Thyroid gland (tissue), 4 donors: ENCODE results near the gene JAG1. TPM values are rescaled to one million over a fixed set of nuclear protein-coding genes. Genes with fewer than 3 reads are reported as not detected.

ENCODE experiments used
- DNase-seq, 2 donors: peaks; one replicate each; pipeline ENCODE4 v3.0.0-alpha.2; 2019
- H3K27ac ChIP-seq, 3 donors: fragments of 200-600 bp; sonication (generic); 1 replicate in 2 of 3; 2 replicates in 1 of 3; pipeline ENCODE4 v1.5.1; 2016 to 2019; ENCODE audit warnings: mild to moderate bottlenecking in 1 of 3, moderate library complexity in 1 of 3
- H3K27me3 ChIP-seq: fragments of 200-600 bp; sonication (generic); one replicate; pipeline ENCODE4 v1.5.1; 2019
- H3K36me3 ChIP-seq, 2 donors: fragments of 200-600 bp; sonication (generic); one replicate each; pipeline ENCODE4 v1.5.1; 2016 to 2019
- H3K4me1 ChIP-seq, 2 donors: fragments of 200-600 bp; sonication (generic); one replicate each; pipeline ENCODE4 v1.5.1; 2017 to 2019
- H3K4me3 ChIP-seq, 3 donors: fragments of 200-600 bp; sonication (generic); replicated peaks in 1 of 3; 1 replicate in 2 of 3; 2 replicates in 1 of 3; pipeline ENCODE4 v1.5.1; 2016; ENCODE audit warnings: mild to moderate bottlenecking in 1 of 3
- H3K9me3 ChIP-seq: fragments of 200-600 bp; sonication (generic); one replicate; pipeline ENCODE4 v1.5.1; 2017
- POLR2A ChIP-seq, 2 donors: fragments of 450-650 bp; IDR thresholded peaks; one replicate each; pipeline ENCODE4 v1.6.1; 2017; ENCODE audit warnings: antibody characterized with exemption in 2 of 2, mild to moderate bottlenecking in 2 of 2, moderate library complexity in 1 of 2
- WGBS, 2 donors: methylation state at CpG; one replicate each; pipeline ENCODE4 v1.1.5; 2017; 5-methylcytosine and 5-hydroxymethylcytosine counted together
- intact Hi-C: fragments of 100-400 bp; cut with DNase I; formaldehyde crosslinking; loops from one replicate; pipeline ENCODE4 v1.15.1; 2023
- total RNA-seq, 4 donors: library from RNA; depleted of rRNA; stranded (reverse); fragments of >200 nt; gene quantifications; one replicate each; pipeline ENCODE4 v1.2.3, GENCODE V29; 2016
- TF ChIP-seq, protein P1 (sequence below), 6 experiments: fragments of 200-600 bp in 3 of 6; fragments of 450-650 bp in 3 of 6; sonication (generic) in 3 of 6; IDR thresholded peaks; one replicate each; pipeline ENCODE4 v1.5.1; 2016 to 2019; ENCODE audit warnings: antibody characterized with exemption in 6 of 6, mild to moderate bottlenecking in 2 of 6, inconsistent platforms in 1 of 6, moderate library complexity in 1 of 6

The JAG1 gene
- total RNA-seq, 4 donors from 2014 or later: 41.2 to 67.9 (median 46.2) TPM

- TF ChIP-seq, protein P1, sequence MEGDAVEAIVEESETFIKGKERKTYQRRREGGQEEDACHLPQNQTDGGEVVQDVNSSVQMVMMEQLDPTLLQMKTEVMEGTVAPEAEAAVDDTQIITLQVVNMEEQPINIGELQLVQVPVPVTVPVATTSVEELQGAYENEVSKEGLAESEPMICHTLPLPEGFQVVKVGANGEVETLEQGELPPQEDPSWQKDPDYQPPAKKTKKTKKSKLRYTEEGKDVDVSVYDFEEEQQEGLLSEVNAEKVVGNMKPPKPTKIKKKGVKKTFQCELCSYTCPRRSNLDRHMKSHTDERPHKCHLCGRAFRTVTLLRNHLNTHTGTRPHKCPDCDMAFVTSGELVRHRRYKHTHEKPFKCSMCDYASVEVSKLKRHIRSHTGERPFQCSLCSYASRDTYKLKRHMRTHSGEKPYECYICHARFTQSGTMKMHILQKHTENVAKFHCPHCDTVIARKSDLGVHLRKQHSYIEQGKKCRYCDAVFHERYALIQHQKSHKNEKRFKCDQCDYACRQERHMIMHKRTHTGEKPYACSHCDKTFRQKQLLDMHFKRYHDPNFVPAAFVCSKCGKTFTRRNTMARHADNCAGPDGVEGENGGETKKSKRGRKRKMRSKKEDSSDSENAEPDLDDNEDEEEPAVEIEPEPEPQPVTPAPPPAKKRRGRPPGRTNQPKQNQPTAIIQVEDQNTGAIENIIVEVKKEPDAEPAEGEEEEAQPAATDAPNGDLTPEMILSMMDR (IDR thresholded peaks at IDR 0.05): no peak
- TF ChIP-seq POLR2A (IDR thresholded peaks at IDR 0.05): no peak
- Histone ChIP-seq H3K4me1 (peaks cover 0 to 11% of the 10 kb centered on the region in 2 donors), H3K27me3 (no peaks in the 10 kb centered on the region), H3K4me3 (no peak overlapping the region), H3K27ac (peak overlapping the region; percentile 29 to 76 (median 32)), H3K9me3 (no peaks in the 10 kb centered on the region), H3K36me3 (no peaks in the 10 kb centered on the region)
- WGBS, 2 donors: 80 to 91% methylated on average over 2 of the region's 2 CpGs
- intact Hi-C loops: no loop called here
- DNase-seq: peak; percentile 18
Measured at GRCh38 chr20:10609276-10609675, 64.5 kb downstream of the JAG1 start.

DNA sequence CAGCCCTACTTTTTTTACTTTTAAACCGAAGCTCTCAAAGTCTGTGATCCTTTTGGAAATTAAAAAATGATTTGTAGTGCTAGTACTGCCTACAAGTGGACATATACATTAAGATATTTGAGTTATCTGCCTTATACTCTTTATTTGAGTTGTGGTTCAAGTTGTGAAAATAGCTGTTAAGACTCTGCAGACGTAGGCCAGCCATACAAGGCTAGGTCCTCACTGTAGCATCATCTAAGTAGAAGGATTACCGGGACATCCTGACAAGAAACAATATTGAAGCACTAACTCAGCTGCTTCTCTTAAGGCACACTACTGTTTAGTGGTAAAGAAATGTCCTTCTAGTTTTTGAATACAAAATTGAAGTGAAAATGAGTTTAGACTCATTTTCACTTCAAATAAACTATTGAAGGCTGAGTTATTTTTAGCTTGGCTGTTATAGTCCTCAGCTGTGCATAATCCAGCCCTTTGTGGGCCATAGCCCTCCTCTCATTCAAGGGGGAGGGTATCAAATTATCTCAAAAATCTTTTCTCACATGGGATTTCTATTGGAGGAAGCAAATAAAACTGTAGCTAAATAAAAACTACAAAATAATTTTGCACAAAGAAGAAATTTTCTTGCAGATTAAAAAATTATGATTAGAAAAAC, 68.1 kb downstream of the JAG1 start:
- Histone ChIP-seq H3K36me3 (no peaks in the 10 kb centered on the region), H3K27me3 (no peaks in the 10 kb centered on the region), H3K9me3 (no peaks in the 10 kb centered on the region), H3K4me3 (no peak overlapping the region), H3K4me1 (peaks cover 3 to 20% of the 10 kb centered on the region in 2 donors), H3K27ac (peak overlapping the region in 2 of 3 donors; percentile 19 to 52)
- intact Hi-C loops: no loop called here
- no peak for TF ChIP-seq POLR2A (IDR thresholded peaks at IDR 0.05)
- TF ChIP-seq, protein P1 (IDR thresholded peaks at IDR 0.05): no peak
- WGBS, 2 donors: 91 to 93% methylated on average over 3 of the region's 3 CpGs
- DNase-seq: no peak

GRCh38 chr20:10604865-10605440, 68.8 kb downstream of the JAG1 start:
- no peaks in the 10 kb centered on the region for H3K36me3 ChIP-seq
- no peak for DNase-seq
- no peaks in the 10 kb centered on the region for H3K9me3 ChIP-seq
- peak overlapping the region in 2 of 3 donors; percentile 19 to 52 for H3K27ac ChIP-seq
- no peaks in the 10 kb centered on the region for H3K27me3 ChIP-seq
- intact Hi-C loops: no loop called here
- no peak for TF ChIP-seq POLR2A (IDR thresholded peaks at IDR 0.05)
- TF ChIP-seq, protein P1 (IDR thresholded peaks at IDR 0.05): no peak
- H3K4me3 ChIP-seq: no peak overlapping the region
- H3K4me1 ChIP-seq: peaks cover 3 to 16% of the 10 kb centered on the region in 2 donors
- WGBS, 2 donors: 74 to 93% methylated on average over 2 of the region's 2 CpGs

GRCh38 chr20:10603971-10604864, 69.6 kb downstream of the JAG1 start:
- H3K27ac ChIP-seq: peak overlapping the region; percentile 38 to 77 (median 74)
- H3K27me3 ChIP-seq: no peaks in the 10 kb centered on the region
- H3K4me1 ChIP-seq: peaks cover 3 to 16% of the 10 kb centered on the region in 2 donors
- intact Hi-C loops: no loop called here
- H3K4me3 ChIP-seq: no peak overlapping the region
- 34 to 59% methylated on average over 8 of the region's 8 CpGs for WGBS, 2 donors
- TF ChIP-seq, protein P1 (IDR thresholded peaks at IDR 0.05): no peak
- no peak for TF ChIP-seq POLR2A (IDR thresholded peaks at IDR 0.05)
- peak; percentile 18 to 34 for DNase-seq
- H3K9me3 ChIP-seq: no peaks in the 10 kb centered on the region
- no peaks in the 10 kb centered on the region for H3K36me3 ChIP-seq
